H9 (cell line): ENCODE results near the gene PLXNA4. TPM values are rescaled to one million over a fixed set of nuclear protein-coding genes. Genes with fewer than 3 reads are reported as not detected.

ENCODE experiments used
- DNase-seq: peaks from one replicate; pipeline ENCODE4 v3.0.0-alpha.2; 2017
- H2AFZ ChIP-seq: one replicate; pipeline ENCODE4 v1.6.1; 2013; ENCODE audit warnings: mild to moderate bottlenecking, low read length, control low read depth, moderate library complexity
- H2AK5ac ChIP-seq: 2 replicates; pipeline ENCODE4 v1.6.1; 2013; ENCODE audit warnings: low read length, control low read depth, mixed read lengths; ENCODE audit not compliant: insufficient read length
- H2BK120ac ChIP-seq: one replicate; pipeline ENCODE4 v1.6.1; 2013; ENCODE audit warnings: low read depth, mild to moderate bottlenecking, low read length, control low read depth, inconsistent platforms; ENCODE audit not compliant: poor library complexity, severe bottlenecking
- H2BK12ac ChIP-seq: 2 replicates; pipeline ENCODE4 v1.6.1; 2013; ENCODE audit warnings: low read length, control low read depth, mixed read lengths, low read depth; ENCODE audit not compliant: insufficient read length
- H2BK15ac ChIP-seq: 2 replicates; pipeline ENCODE4 v1.6.1; 2013; ENCODE audit warnings: low read depth, low read length, control low read depth
- H2BK20ac ChIP-seq: one replicate; pipeline ENCODE4 v1.6.1; 2013; ENCODE audit warnings: low read depth, mild to moderate bottlenecking, low read length, control low read depth, inconsistent platforms; ENCODE audit not compliant: poor library complexity, severe bottlenecking
- H2BK5ac ChIP-seq: 2 replicates; pipeline ENCODE4 v1.6.1; 2013; ENCODE audit warnings: low read length, control low read depth, mixed read lengths; ENCODE audit not compliant: insufficient read length
- H3K14ac ChIP-seq: 2 replicates; pipeline ENCODE4 v1.6.1; 2013; ENCODE audit warnings: low read length, control low read depth; ENCODE audit not compliant: insufficient read depth
- H3K18ac ChIP-seq: 2 replicates; pipeline ENCODE4 v1.6.1; 2013; ENCODE audit warnings: low read depth, mild to moderate bottlenecking, mixed read lengths, low read length, control low read depth; ENCODE audit not compliant: insufficient read length
- H3K23ac ChIP-seq: 2 replicates; pipeline ENCODE4 v1.6.1; 2013; ENCODE audit warnings: low read length, control low read depth, mixed read lengths, low read depth; ENCODE audit not compliant: insufficient read length
- H3K23me2 ChIP-seq: 2 replicates; pipeline ENCODE4 v1.6.1; 2013; ENCODE audit warnings: low read depth, mild to moderate bottlenecking, mixed read lengths, low read length, control low read depth; ENCODE audit not compliant: insufficient read length, poor library complexity, severe bottlenecking
- H3K27ac ChIP-seq: 2 replicates; pipeline ENCODE4 v1.5.1; 2013; ENCODE audit warnings: low read length, control low read depth, mixed read lengths, low read depth; ENCODE audit not compliant: insufficient read length
- H3K27me3 ChIP-seq: 2 replicates; pipeline ENCODE4 v1.6.1; 2013; ENCODE audit warnings: low read length, control low read depth, inconsistent platforms; ENCODE audit not compliant: insufficient read depth
- H3K4ac ChIP-seq: 2 replicates; pipeline ENCODE4 v1.6.1; 2013; ENCODE audit warnings: low read depth, mild to moderate bottlenecking, control low read depth, inconsistent platforms, low read length, moderate library complexity
- H3K4me1 ChIP-seq: 2 replicates; pipeline ENCODE4 v1.6.1; 2013; ENCODE audit warnings: low read length, control low read depth, inconsistent platforms; ENCODE audit not compliant: insufficient read depth
- H3K4me2 ChIP-seq: 2 replicates; pipeline ENCODE4 v1.6.1; 2013; ENCODE audit warnings: low read length, control low read depth, mixed read lengths; ENCODE audit not compliant: insufficient read length, insufficient read depth
- H3K56ac ChIP-seq: 2 replicates; pipeline ENCODE4 v1.6.1; 2013; ENCODE audit warnings: low read depth, mild to moderate bottlenecking, mixed read lengths, low read length, control low read depth; ENCODE audit not compliant: insufficient read length
- H3K79me1 ChIP-seq: 2 replicates; pipeline ENCODE4 v1.6.1; 2013; ENCODE audit warnings: low read depth, mild to moderate bottlenecking, moderate library complexity, low read length, control low read depth, inconsistent platforms; ENCODE audit not compliant: insufficient read depth, poor library complexity, severe bottlenecking
- H3K79me2 ChIP-seq: 2 replicates; pipeline ENCODE4 v1.6.1; 2013; ENCODE audit warnings: low read length, control low read depth, inconsistent platforms; ENCODE audit not compliant: insufficient read depth
- H3K9ac ChIP-seq: 2 replicates; pipeline ENCODE4 v1.6.1; 2013; ENCODE audit warnings: low read length, control low read depth, mixed read lengths; ENCODE audit not compliant: insufficient read length; ENCODE audit errors: extremely low read depth
- H3K9me3 ChIP-seq: one replicate; pipeline ENCODE4 v1.6.1; 2013; ENCODE audit warnings: low read depth, low read length, inconsistent platforms; ENCODE audit not compliant: control insufficient read depth
- H3T11ph ChIP-seq: one replicate; pipeline ENCODE4 v1.6.1; 2013; ENCODE audit warnings: mild to moderate bottlenecking, low read length, control low read depth, inconsistent platforms
- H4K20me1 ChIP-seq: one replicate; pipeline ENCODE4 v1.6.1; 2013; ENCODE audit not compliant: control insufficient read depth, insufficient read length, insufficient read depth
- H4K5ac ChIP-seq: 2 replicates; pipeline ENCODE4 v1.6.1; 2013; ENCODE audit warnings: low read depth, mild to moderate bottlenecking, mixed read lengths, low read length, control low read depth; ENCODE audit not compliant: insufficient read length
- H4K8ac ChIP-seq: replicated peaks from 2 replicates; pipeline ENCODE4 v1.6.1; 2013; ENCODE audit warnings: low read length, control low read depth, mixed read lengths, low read depth; ENCODE audit not compliant: insufficient read length
- H4K91ac ChIP-seq: 2 replicates; pipeline ENCODE4 v1.6.1; 2013; ENCODE audit warnings: low read depth, mild to moderate bottlenecking, moderate library complexity, mixed read lengths, low read length, control low read depth; ENCODE audit not compliant: insufficient read length
- H3K27ac Mint-ChIP-seq, 3 experiments: 2 replicates in 2 of 3; 3 replicates in 1 of 3; pipeline ENCODE4 v1.8.0; 2020 to 2021; ENCODE audit warnings: mixed read lengths in 3 of 3, mild to moderate bottlenecking in 1 of 3, moderate library complexity in 1 of 3
- H3K27me3 Mint-ChIP-seq: 2 replicates; pipeline ENCODE4 v1.8.0; 2021; ENCODE audit warnings: low read depth, mild to moderate bottlenecking, moderate library complexity, mixed read lengths
- H3K36me3 Mint-ChIP-seq, 3 experiments: 2 replicates in 2 of 3; 3 replicates in 1 of 3; pipeline ENCODE4 v1.8.0; 2020 to 2021; ENCODE audit warnings: low read depth in 3 of 3, mixed read lengths in 3 of 3; ENCODE audit not compliant: insufficient read depth in 1 of 3
- H3K4me1 Mint-ChIP-seq, 2 experiments: 2 replicates each; pipeline ENCODE4 v1.8.0; 2020; ENCODE audit warnings: mixed read lengths in 2 of 2
- H3K4me3 Mint-ChIP-seq, 2 experiments: 2 replicates in 1 of 2; 3 replicates in 1 of 2; pipeline ENCODE4 v1.8.0; 2020 to 2021; ENCODE audit warnings: mild to moderate bottlenecking in 2 of 2, mixed read lengths in 2 of 2, moderate library complexity in 1 of 2
- H3K9me3 Mint-ChIP-seq, 2 experiments: 2 replicates in 1 of 2; 3 replicates in 1 of 2; pipeline ENCODE4 v1.8.0; 2020; ENCODE audit warnings: mild to moderate bottlenecking in 2 of 2, mixed read lengths in 2 of 2, moderate library complexity in 1 of 2
- CTCF ChIP-seq: fragments of 200-600 bp; sonication (generic); conservative IDR thresholded peaks from 3 replicates; pipeline ENCODE4 v1.8.0; 2021; ENCODE audit warnings: antibody characterized with exemption, mild to moderate bottlenecking
- WGBS: extraction: QIAGEN DNeasy Blood & Tissue Kit; methylation state at CpG from one replicate; pipeline ENCODE4 v1.1.7; 2013; ENCODE audit warnings: missing lambda C conversion rate, low lambda C conversion rate, mixed read lengths; ENCODE audit not compliant: insufficient read length; ENCODE audit errors: extremely low coverage; 5-methylcytosine and 5-hydroxymethylcytosine counted together
- total RNA-seq: library from RNA; stranded (reverse); gene quantifications from 2 replicates; pipeline ENCODE4 v1.2.1, GENCODE V29; 2021

The PLXNA4 gene
- total RNA-seq, 1 experiment from 2014 or later, result 0.35 TPM

GRCh38 chr7:132077971-132078685, 498.1 kb downstream of the PLXNA4 start:
- Histone ChIP-seq H4K5ac (no peak overlapping the region), H3T11ph (no peak overlapping the region), H3K56ac (no peak overlapping the region), H3K23ac (no peak overlapping the region), H3K23me2 (no peaks in the 10 kb centered on the region), H4K8ac (no peak overlapping the region), H2AK5ac (no peak overlapping the region), H3K18ac (no peak overlapping the region), H3K79me1 (no peaks in the 10 kb centered on the region), H3K4me1 (no peaks in the 10 kb centered on the region), H3K79me2 (no peaks in the 10 kb centered on the region), H3K9ac (no peak overlapping the region), H3K4me2 (no peak overlapping the region), H2BK15ac (no peak overlapping the region), H2BK12ac (no peak overlapping the region), H3K4ac (no peak overlapping the region), H2BK20ac (no peak overlapping the region), H2BK120ac (no peak overlapping the region), H3K27me3 (no peaks in the 10 kb centered on the region), H3K9me3 (no peaks in the 10 kb centered on the region), H3K14ac (no peak overlapping the region), H2AFZ (no peak overlapping the region), H2BK5ac (no peak overlapping the region), H4K91ac (no peak overlapping the region), H4K20me1 (no peaks in the 10 kb centered on the region), H3K27ac (no peak overlapping the region)
- peaks cover 20% of the 10 kb centered on the region for H3K27me3 Mint-ChIP-seq
- no peak overlapping the region for H3K4me3 Mint-ChIP-seq
- peaks cover 11 to 14% of the 10 kb centered on the region in 2 experiments for H3K4me1 Mint-ChIP-seq
- no peak for TF ChIP-seq CTCF
- H3K27ac Mint-ChIP-seq, result no peak overlapping the region; a peak in 2 of 7 replicates
- no peak for DNase-seq
- peaks cover 4 to 6% of the 10 kb centered on the region in 2 experiments; a peak in 2 of 5 replicates for H3K9me3 Mint-ChIP-seq
- no CpG with 5 or more reads among the region's 7 CpGs for WGBS
- H3K36me3 Mint-ChIP-seq, result no peaks in the 10 kb centered on the region
